Effector memory CD8-positive, alpha-beta T cell (primary cell): ENCODE data around the gene TIMM22.
A peak's percentile ranks its signal among the peaks of the same experiment; 100 is the strongest.

Experiments used
- ATAC-seq: fragments of 150-1000 bp; cut with Tn5 transposase; replicated peaks from 2 replicates; pipeline ENCODE4 v1.10.0; 2021; ENCODE audit warnings: mild to moderate bottlenecking, moderate library complexity
- DNase-seq, 3 experiments: peaks; one replicate each; pipeline ENCODE4 v3.0.0; 2021
- H3K27ac Mint-ChIP-seq, 2 donors: one replicate each; pipeline ENCODE4 v1.8.0; 2022; ENCODE audit warnings: mild to moderate bottlenecking in 2 of 2, mixed read lengths in 2 of 2, moderate library complexity in 2 of 2
- H3K27me3 Mint-ChIP-seq, 2 donors: one replicate each; pipeline ENCODE4 v1.8.0; 2022; ENCODE audit warnings: mixed read lengths in 2 of 2
- H3K36me3 Mint-ChIP-seq: one replicate; pipeline ENCODE4 v1.8.0; 2022; ENCODE audit warnings: mild to moderate bottlenecking, moderate library complexity, mixed read lengths; ENCODE audit not compliant: insufficient read depth
- H3K4me1 Mint-ChIP-seq, 2 donors: one replicate each; pipeline ENCODE4 v1.8.0; 2022; ENCODE audit warnings: low read depth in 2 of 2, mixed read lengths in 2 of 2
- H3K4me3 Mint-ChIP-seq, 2 donors: one replicate each; pipeline ENCODE4 v1.8.0; 2022; ENCODE audit warnings: mild to moderate bottlenecking in 2 of 2, mixed read lengths in 2 of 2, moderate library complexity in 2 of 2
- H3K9me3 Mint-ChIP-seq, 2 donors: one replicate each; pipeline ENCODE4 v1.8.0; 2022; ENCODE audit warnings: mixed read lengths in 2 of 2

The TIMM22 gene

DNA sequence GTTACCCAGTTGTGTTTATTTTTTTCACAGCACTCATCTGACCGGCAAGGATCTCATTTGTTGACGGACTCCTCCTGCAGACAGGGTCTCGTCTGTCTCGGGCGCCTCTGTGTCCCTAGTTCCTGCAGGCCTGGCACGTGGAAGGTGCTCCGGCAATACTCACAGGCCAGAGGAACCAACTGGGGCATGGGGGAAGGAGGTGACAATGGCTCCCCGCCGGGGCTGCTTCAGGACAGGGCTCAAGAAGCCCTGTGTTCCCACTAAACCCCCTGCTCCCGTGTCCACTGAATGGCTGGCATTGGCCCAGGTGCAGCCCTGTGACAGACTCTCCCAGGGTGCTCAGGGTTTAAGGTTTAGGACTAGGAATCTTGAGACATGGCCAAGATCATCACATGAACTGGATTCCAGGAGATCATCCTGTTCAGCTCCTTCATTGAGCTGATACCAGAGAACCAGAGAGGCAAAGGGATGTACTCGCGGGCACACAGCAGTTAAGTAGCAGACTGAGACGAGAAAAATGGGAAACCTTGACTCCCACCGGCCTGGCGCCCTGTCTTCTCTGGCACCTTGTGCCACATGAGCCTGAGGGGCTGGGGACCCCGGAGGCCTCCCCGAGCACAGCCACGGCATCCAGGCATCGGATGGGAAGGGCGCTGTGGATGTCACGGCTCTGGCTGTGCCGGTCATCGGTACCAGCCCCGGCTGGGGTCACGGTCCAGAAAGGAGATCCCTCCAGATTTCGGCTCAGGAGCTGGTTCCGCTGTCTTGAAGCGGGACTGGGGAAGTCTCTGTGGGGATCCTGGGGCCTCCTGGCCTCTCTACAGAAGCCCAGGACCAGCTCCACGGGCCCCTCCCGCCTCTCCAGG lies 29.0 kb downstream of the TIMM22 start:
- Mint-ChIP-seq H3K4me3 (no peak overlapping the region), H3K36me3 (peaks cover 14% of the 10 kb centered on the region), H3K4me1 (peaks cover 8% of the 10 kb centered on the region in 2 donors), H3K9me3 (no peaks in the 10 kb centered on the region), H3K27me3 (no peaks in the 10 kb centered on the region), H3K27ac (peak overlapping the region in 1 of 2 donors; percentile 74)
- DNase-seq (no peak), ATAC-seq (no peak)

DNA sequence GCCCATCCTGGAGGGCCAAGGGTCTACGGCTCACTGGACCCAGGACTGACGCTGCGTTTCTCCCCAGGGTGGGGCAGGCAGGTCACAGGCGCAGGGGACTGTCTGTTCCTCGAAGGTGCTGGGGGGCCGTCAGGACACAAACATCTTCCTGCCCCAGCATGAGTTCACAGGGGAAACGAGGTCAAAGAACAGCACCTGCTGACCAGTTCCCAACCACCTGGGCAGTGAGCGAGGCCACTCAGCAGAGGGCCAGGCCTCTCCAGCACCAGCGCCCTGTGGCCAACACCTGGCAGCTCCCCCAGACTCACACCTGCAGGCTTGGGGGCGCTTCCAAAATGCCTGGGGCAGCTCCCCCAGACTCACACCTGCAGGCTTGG lies 29.7 kb downstream of the TIMM22 start:
- DNase-seq = no peak
- no peak overlapping the region for H3K27ac Mint-ChIP-seq

DNA sequence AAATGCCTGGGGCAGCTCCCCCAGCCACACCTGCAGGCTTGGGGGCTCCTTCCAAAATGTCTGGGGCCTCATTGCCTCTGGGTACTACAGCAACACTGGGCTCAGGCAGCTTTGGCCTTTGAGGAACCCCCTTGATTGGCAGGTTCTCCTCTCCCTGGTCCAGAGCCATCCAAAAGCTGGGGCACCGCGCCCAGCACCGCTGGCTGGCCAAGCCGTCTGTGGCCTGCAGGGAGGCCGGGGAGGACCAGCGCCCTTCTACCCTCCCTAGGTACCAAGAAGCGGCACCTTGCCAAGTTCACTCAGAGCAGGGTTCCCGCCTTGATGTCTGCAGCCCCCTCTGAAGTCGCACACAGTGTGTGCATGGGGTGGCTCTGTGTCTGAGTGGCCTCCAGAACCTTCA lies 30.1 kb downstream of the TIMM22 start:
- Mint-ChIP-seq H3K36me3 (peaks cover 14% of the 10 kb centered on the region), H3K27me3 (no peaks in the 10 kb centered on the region), H3K27ac (no peak overlapping the region), H3K9me3 (no peaks in the 10 kb centered on the region), H3K4me3 (no peak overlapping the region), H3K4me1 (peaks cover 8% of the 10 kb centered on the region in 2 donors)
- DNase-seq (no peak), ATAC-seq (no peak)

More for the DNA sequence above, 29.7 kb downstream of the TIMM22 start:
- ATAC-seq = no peak
- Mint-ChIP-seq H3K4me1 (peaks cover 8% of the 10 kb centered on the region in 2 donors), H3K27me3 (no peaks in the 10 kb centered on the region), H3K4me3 (no peak overlapping the region), H3K36me3 (peaks cover 14% of the 10 kb centered on the region), H3K9me3 (no peaks in the 10 kb centered on the region)

DNA sequence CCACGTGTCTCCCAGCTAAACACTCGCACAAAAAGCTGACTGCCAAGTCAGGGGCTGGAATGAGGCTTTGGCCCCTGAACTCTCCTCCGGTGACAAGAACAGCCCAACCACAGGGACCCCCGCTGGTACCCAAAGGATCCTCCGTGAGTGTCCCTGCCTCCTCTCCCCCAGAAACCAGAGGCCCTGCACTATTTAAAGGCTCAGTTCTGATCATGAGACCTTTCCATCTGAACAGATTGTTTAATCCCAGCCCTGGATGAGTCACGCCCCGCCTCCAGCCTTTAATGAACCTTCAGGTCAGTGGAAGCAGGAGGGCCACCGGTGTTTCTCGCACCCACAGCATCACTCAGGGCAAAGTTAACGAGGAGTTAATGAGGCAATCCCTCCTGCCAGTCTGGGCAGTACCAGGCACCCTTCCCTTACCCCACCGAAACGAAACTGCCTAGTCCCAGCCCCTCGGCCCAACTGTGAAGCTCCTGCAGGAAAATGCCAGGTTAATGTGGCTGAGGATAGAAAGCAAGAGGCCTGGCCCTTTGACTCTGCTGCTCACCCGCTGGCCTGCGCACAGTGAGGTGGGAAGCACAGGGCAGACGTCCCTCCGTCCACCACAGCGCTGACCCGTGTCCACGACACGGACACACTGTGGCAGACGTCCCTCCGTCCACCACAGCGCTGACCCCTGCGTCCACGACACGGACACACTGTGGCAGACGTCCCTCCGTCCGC lies 32.4 kb downstream of the TIMM22 start:
- Mint-ChIP-seq H3K36me3 (peaks cover 17% of the 10 kb centered on the region), H3K9me3 (no peaks in the 10 kb centered on the region), H3K4me1 (peaks cover 5 to 10% of the 10 kb centered on the region in 2 donors), H3K27ac (peak overlapping the region in 1 of 2 donors; percentile 29), H3K27me3 (no peaks in the 10 kb centered on the region), H3K4me3 (no peak overlapping the region)
- DNase-seq (no peak), ATAC-seq (no peak)

- peaks cover 5 to 10% of the 10 kb centered on the region in 2 donors for H3K4me1 Mint-ChIP-seq
- no peak overlapping the region for H3K27ac Mint-ChIP-seq
- peaks cover 17% of the 10 kb centered on the region for H3K36me3 Mint-ChIP-seq
- no peak for DNase-seq
- no peaks in the 10 kb centered on the region for H3K9me3 Mint-ChIP-seq
- no peak for ATAC-seq
- no peak overlapping the region for H3K4me3 Mint-ChIP-seq
- no peaks in the 10 kb centered on the region for H3K27me3 Mint-ChIP-seq
Measured at GRCh38 chr17:1029922-1030644, 33.2 kb downstream of the TIMM22 start.

DNA sequence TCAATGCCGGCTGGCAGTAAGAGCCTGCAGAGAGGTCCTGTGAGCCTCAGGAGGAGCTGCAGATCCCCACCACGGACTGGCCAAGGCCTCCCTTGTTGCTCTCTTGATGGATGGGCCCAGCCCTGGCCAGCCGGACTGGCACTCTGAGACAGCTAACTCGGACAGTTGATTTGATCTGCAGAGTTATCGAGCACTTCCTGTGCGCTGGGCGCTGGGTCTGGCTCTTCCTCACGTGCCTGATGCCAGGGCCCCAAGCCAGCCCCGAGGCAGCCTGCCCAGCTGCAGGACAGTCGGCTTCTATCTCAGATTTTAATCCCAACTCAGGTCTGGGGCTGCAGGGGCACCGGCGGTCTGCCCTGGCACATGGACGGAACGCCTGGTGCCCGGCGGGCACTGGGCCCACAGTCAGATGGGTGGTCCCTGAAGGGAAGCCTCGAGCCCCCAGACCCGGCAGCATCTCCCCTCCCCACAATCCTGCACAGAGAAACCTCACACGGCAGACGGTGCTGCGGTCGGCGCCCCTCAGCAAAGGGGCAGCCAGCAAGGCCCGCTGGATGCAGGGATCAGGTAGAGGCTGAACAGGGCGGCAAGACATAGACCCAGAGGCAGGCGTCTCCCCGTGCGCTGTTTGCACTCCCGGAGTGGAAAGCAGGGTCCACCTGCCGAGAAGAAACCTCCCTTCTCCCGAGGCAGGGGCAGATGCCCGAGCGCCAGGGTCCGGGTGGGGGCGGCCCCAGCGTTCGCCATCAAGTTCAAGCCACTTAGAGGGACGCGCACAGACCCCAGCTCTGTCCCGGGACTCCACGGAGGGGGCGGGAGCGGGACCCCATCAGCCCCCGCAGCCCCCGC lies 34.0 kb downstream of the TIMM22 start:
- no peak for ATAC-seq
- Mint-ChIP-seq H3K27ac (no peak overlapping the region), H3K27me3 (no peaks in the 10 kb centered on the region), H3K36me3 (peaks cover 17% of the 10 kb centered on the region), H3K4me3 (no peak overlapping the region), H3K4me1 (peaks cover 8 to 10% of the 10 kb centered on the region in 2 donors), H3K9me3 (no peaks in the 10 kb centered on the region)
- no peak for DNase-seq

- Mint-ChIP-seq H3K27me3 (no peaks in the 10 kb centered on the region), H3K27ac (no peak overlapping the region), H3K4me1 (peaks cover 10% of the 10 kb centered on the region in 2 donors), H3K36me3 (peaks cover 15% of the 10 kb centered on the region), H3K9me3 (no peaks in the 10 kb centered on the region), H3K4me3 (no peak overlapping the region)
- DNase-seq (no peak), ATAC-seq (no peak)
Measured at GRCh38 chr17:1031711-1032110, 34.8 kb downstream of the TIMM22 start.

GRCh38 chr17:1032391-1032790 lies 35.5 kb downstream of the TIMM22 start:
- H3K9me3 Mint-ChIP-seq = no peaks in the 10 kb centered on the region
- H3K27ac Mint-ChIP-seq = no peak overlapping the region
- peaks cover 8 to 12% of the 10 kb centered on the region in 2 donors for H3K4me1 Mint-ChIP-seq

GRCh38 chr17:1033503-1033902 lies 36.6 kb downstream of the TIMM22 start:
- Mint-ChIP-seq H3K4me1 (peaks cover 4 to 13% of the 10 kb centered on the region in 2 donors), H3K36me3 (peaks cover 18% of the 10 kb centered on the region), H3K9me3 (no peaks in the 10 kb centered on the region), H3K4me3 (no peak overlapping the region), H3K27ac (peak overlapping the region in 1 of 2 donors; percentile 17), H3K27me3 (no peaks in the 10 kb centered on the region)
- ATAC-seq = no peak
- DNase-seq = no peak

More at GRCh38 chr17:1032391-1032790, 35.5 kb downstream of the TIMM22 start:
- no peak for ATAC-seq
- H3K36me3 Mint-ChIP-seq = peaks cover 15% of the 10 kb centered on the region
- no peaks in the 10 kb centered on the region for H3K27me3 Mint-ChIP-seq
- no peak for DNase-seq
- no peak overlapping the region for H3K4me3 Mint-ChIP-seq

DNA sequence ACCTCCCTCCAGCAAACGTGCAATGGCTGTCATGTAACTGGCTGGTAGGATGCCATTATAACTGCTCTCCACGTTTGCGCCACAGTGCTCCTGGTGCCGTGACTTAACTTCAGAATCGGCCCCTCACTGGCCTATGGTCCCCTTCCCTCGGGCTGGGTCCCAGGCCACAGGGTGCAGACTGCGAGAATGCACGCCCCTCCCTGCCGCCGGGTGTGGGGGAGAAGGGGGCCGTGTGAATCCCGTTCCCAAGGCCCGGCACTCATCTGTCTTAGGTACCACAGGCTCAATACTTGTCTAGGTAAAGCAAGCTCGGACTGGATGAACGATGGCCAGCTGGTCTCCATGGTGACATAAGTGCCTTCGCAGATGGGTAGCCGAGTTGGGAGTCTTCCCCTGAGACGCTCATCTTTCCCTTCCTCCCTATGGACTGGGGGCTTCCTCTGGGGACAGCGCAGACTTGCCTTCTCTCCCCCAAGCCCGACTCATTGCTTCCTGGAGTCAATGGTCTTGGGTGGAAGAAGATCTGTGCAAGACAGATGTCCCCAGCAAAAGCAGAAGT lies 37.8 kb downstream of the TIMM22 start:
- ATAC-seq (no peak), DNase-seq (no peak)
- Mint-ChIP-seq H3K4me3 (no peak overlapping the region), H3K36me3 (peaks cover 18% of the 10 kb centered on the region), H3K27ac (no peak overlapping the region), H3K9me3 (no peaks in the 10 kb centered on the region), H3K27me3 (no peaks in the 10 kb centered on the region), H3K4me1 (peaks cover 4 to 11% of the 10 kb centered on the region in 2 donors)

DNA sequence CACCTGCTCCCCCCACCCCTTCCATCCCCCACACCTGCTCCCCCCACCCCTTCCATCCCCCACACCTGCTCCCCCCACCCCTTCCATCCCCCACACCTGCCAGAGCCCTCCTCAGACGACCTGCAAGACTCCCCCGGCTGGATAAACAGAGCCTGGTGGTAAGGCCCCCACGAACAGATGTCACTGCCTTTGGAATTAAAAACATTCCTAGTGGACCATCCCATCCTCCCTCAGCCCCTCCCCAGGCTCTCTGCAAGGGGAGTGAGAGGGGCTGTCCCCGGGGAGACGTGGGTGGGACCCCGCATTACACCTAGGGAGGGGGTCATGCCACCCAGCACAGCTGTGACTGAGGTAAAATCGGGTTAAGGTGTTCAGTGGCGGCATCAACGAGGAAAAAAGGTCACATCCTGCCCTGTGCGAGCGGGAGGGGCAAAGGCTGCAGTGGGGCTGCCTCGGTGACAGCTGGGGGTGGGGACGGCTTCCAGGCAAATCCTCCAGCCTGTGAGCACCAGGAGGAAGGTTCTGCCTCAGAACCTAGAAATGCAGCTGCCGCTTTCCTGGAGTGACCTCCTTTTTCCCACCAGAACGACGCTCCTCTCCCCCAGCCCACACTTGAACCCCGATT lies 38.7 kb downstream of the TIMM22 start:
- ATAC-seq = no peak
- Mint-ChIP-seq H3K4me1 (peaks cover 4 to 9% of the 10 kb centered on the region in 2 donors), H3K27me3 (no peaks in the 10 kb centered on the region), H3K27ac (peak overlapping the region in 1 of 2 donors; percentile 60), H3K36me3 (peaks cover 18% of the 10 kb centered on the region), H3K9me3 (no peaks in the 10 kb centered on the region), H3K4me3 (no peak overlapping the region)
- no peak for DNase-seq

- ATAC-seq (no peak), DNase-seq (no peak)
- Mint-ChIP-seq H3K27me3 (no peaks in the 10 kb centered on the region), H3K4me1 (peaks cover 4 to 9% of the 10 kb centered on the region in 2 donors), H3K9me3 (no peaks in the 10 kb centered on the region), H3K27ac (peak overlapping the region; percentile 60 to 69), H3K4me3 (no peak overlapping the region), H3K36me3 (peaks cover 22% of the 10 kb centered on the region)
Measured at GRCh38 chr17:1036171-1036844, 39.4 kb downstream of the TIMM22 start.
